DOHH2 (cell line): ENCODE data around the gene MSANTD3.

Source experiments
- EZH2phosphoT487 ChIP-seq: fragments of 200-600 bp; sonication (generic); IDR thresholded peaks from 2 replicates; pipeline ENCODE4 v1.6.1; 2017; ENCODE audit warnings: borderline replicate concordance, mild to moderate bottlenecking, antibody characterized with exemption, low read length, moderate library complexity, mixed read lengths
- TF ChIP-seq, protein P1 (sequence below): fragments of 200-600 bp; sonication (generic); IDR thresholded peaks from one replicate; pipeline ENCODE4 v1.5.1; 2014; ENCODE audit warnings: antibody characterized with exemption, mild to moderate bottlenecking, low read depth, low read length; ENCODE audit not compliant: poor library complexity, severe bottlenecking

DNA sequence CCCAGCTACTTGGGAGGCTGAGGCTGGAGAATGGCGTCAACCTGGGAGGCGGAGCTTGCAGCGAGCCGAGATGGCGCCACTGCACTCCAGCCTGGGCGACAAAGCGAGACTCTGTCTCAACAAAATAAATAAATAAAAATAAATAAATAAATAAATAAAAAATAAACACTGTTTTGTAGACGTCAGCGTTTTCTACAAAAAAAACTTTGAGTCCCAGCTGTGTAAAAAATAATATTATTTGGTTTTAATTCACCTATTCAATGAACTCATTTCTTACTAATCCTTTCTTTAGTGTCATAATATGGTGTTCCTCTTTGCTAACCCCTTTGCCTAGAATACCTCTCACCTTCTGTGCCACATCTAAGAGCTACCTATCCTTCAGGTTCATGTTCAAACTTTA lies 30.2 kb upstream of the MSANTD3 start:
- TF ChIP-seq, protein P1, sequence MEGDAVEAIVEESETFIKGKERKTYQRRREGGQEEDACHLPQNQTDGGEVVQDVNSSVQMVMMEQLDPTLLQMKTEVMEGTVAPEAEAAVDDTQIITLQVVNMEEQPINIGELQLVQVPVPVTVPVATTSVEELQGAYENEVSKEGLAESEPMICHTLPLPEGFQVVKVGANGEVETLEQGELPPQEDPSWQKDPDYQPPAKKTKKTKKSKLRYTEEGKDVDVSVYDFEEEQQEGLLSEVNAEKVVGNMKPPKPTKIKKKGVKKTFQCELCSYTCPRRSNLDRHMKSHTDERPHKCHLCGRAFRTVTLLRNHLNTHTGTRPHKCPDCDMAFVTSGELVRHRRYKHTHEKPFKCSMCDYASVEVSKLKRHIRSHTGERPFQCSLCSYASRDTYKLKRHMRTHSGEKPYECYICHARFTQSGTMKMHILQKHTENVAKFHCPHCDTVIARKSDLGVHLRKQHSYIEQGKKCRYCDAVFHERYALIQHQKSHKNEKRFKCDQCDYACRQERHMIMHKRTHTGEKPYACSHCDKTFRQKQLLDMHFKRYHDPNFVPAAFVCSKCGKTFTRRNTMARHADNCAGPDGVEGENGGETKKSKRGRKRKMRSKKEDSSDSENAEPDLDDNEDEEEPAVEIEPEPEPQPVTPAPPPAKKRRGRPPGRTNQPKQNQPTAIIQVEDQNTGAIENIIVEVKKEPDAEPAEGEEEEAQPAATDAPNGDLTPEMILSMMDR, result no peak
- no peak for TF ChIP-seq EZH2phosphoT487
